MCF 10A (cell line): ENCODE measurements around the gene FLRT3. TPM values are rescaled to one million over a fixed set of nuclear protein-coding genes. Genes with fewer than 3 reads are reported as not detected.

Experiments
- BruUV-seq: library from RNA; stranded (reverse); fragments of 400-500 nt; replicated peaks from 2 replicates; lab custom pipeline; 2021; lab: Mats Ljungman, UMichigan
- CTCF ChIA-PET: fragments of 300-600 bp; sonication (Branson Sonifier 250); formaldehyde crosslinking; extraction: SDS; loops from one replicate; lab custom pipeline; 2021; ENCODE audit warnings: antibody characterized with exemption, inconsistent platforms; lab: Yijun Ruan, JAX
- POLR2A ChIA-PET: fragments of 300-600, 350-650 bp; sonication (Branson Sonifier 250); formaldehyde crosslinking; extraction: SDS; loops from one replicate; lab custom pipeline; 2020; ENCODE audit warnings: antibody characterized with exemption, inconsistent platforms; lab: Yijun Ruan, JAX
- DNase-seq: peaks from one replicate; pipeline ENCODE4 v3.0.0-alpha.2; 2018; ENCODE audit not compliant: unreplicated experiment
- H3K27ac Mint-ChIP-seq: one replicate; pipeline ENCODE4 v1.8.0; 2022; ENCODE audit warnings: mild to moderate bottlenecking, low read depth, mixed read lengths; ENCODE audit not compliant: unreplicated experiment
- H3K27me3 Mint-ChIP-seq: one replicate; pipeline ENCODE4 v1.8.0; 2022; ENCODE audit warnings: mixed read lengths; ENCODE audit not compliant: insufficient read depth, unreplicated experiment
- H3K36me3 Mint-ChIP-seq: one replicate; pipeline ENCODE4 v1.8.0; 2022; ENCODE audit warnings: mild to moderate bottlenecking, moderate library complexity, mixed read lengths; ENCODE audit not compliant: insufficient read depth, unreplicated experiment
- H3K4me1 Mint-ChIP-seq: one replicate; pipeline ENCODE4 v1.8.0; 2022; ENCODE audit warnings: mixed read lengths; ENCODE audit not compliant: insufficient read depth, unreplicated experiment
- H3K4me3 Mint-ChIP-seq: one replicate; pipeline ENCODE4 v1.8.0; 2022; ENCODE audit warnings: mild to moderate bottlenecking, moderate library complexity, mixed read lengths; ENCODE audit not compliant: unreplicated experiment
- H3K9me3 Mint-ChIP-seq: one replicate; pipeline ENCODE4 v1.8.0; 2022; ENCODE audit warnings: mixed read lengths; ENCODE audit not compliant: unreplicated experiment
- intact Hi-C: fragments of 100-400 bp; cut with micrococcal nuclease; formaldehyde crosslinking; loops from 2 replicates; pipeline ENCODE4 v1.14.1; 2022
- total RNA-seq: library from RNA; stranded (reverse); gene quantifications from 2 replicates; pipeline ENCODE4 v1.2.3, GENCODE V29; 2022
- TF ChIP-seq, protein P1 (sequence below): fragments of 200-600 bp; IDR thresholded peaks from one replicate; pipeline ENCODE4 v1.8.0; 2022; ENCODE audit warnings: antibody characterized with exemption, mild to moderate bottlenecking; ENCODE audit not compliant: unreplicated experiment

Gene FLRT3
- total RNA-seq, 1 experiment from 2014 or later, result 13.3 TPM

DNA sequence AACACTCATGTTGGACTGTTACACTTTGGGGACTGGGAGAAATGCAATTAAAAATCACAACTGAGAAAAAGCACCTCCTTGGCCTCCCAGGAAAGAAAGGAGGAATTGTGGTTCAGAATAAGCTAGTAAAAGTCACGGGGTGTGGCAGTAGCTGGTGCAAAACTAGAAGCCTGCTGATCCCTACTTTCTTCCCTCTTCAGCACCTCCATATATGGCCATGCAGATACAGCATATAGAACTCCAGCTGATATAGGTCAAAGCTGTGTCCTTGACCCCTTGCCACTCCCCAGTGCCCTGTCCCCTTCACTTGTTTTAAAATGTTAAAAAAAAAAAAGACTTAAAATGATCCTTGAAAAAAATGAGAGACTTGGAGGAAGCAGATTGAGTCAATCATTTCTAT, 5.5 kb upstream of the FLRT3 start:
- Mint-ChIP-seq H3K27ac (no peak overlapping the region), H3K4me1 (no peaks in the 10 kb centered on the region), H3K27me3 (no peaks in the 10 kb centered on the region), H3K36me3 (no peaks in the 10 kb centered on the region), H3K4me3 (no peak overlapping the region), H3K9me3 (no peaks in the 10 kb centered on the region)
- ChIA-PET CTCF (interaction anchor here (0.6 to 0.8 kb wide), 4 partner anchors 471 to 1415 kb away, joined by 3 to 7 read pairs (median 4); no protein-coding TSS in a partner anchor), POLR2A (interaction anchor here (0.5 to 0.6 kb wide), 2 partner anchors 253 to 1181 kb away, joined by 3 read pairs; no protein-coding TSS in a partner anchor)
- TF ChIP-seq, protein P1, sequence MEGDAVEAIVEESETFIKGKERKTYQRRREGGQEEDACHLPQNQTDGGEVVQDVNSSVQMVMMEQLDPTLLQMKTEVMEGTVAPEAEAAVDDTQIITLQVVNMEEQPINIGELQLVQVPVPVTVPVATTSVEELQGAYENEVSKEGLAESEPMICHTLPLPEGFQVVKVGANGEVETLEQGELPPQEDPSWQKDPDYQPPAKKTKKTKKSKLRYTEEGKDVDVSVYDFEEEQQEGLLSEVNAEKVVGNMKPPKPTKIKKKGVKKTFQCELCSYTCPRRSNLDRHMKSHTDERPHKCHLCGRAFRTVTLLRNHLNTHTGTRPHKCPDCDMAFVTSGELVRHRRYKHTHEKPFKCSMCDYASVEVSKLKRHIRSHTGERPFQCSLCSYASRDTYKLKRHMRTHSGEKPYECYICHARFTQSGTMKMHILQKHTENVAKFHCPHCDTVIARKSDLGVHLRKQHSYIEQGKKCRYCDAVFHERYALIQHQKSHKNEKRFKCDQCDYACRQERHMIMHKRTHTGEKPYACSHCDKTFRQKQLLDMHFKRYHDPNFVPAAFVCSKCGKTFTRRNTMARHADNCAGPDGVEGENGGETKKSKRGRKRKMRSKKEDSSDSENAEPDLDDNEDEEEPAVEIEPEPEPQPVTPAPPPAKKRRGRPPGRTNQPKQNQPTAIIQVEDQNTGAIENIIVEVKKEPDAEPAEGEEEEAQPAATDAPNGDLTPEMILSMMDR, result no peak
- DNase-seq, result no peak
- intact Hi-C loops, result no loop called here
- no TSS peak for BruUV-seq

DNA sequence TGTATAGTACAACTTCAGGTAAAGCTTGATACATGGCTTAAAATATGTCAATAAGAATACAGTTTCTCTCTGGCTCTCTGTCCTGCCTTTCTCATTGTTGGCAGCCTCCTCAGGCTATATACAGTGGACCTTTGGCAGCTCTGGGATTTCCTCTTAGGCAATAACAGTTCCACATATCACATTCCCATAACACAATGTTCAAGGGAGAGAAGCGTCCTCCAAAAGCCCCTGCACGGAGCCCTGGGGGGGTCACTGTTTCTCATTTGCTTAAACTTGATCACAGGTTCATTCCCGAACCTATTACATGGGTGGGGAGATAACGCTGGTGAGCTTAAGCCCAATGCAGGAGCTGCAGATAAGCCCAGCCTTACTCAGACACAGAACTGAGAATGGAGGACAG, 4.4 kb upstream of the FLRT3 start:
- no peak for DNase-seq
- TF ChIP-seq, protein P1, result no peak
- H3K27me3 Mint-ChIP-seq, result no peaks in the 10 kb centered on the region
- no TSS peak for BruUV-seq
- POLR2A ChIA-PET, result interaction anchor here (0.6 kb wide), 1 partner anchor 1461 kb away, joined by 3 read pairs; no protein-coding TSS in a partner anchor
- CTCF ChIA-PET, result interaction anchor here (0.5 to 1.0 kb wide), 5 partner anchors 96 to 1975 kb away, joined by 3 to 5 read pairs (median 3); no protein-coding TSS in a partner anchor
- no peaks in the 10 kb centered on the region for H3K36me3 Mint-ChIP-seq
- no peak overlapping the region for H3K4me3 Mint-ChIP-seq
- H3K27ac Mint-ChIP-seq, result no peak overlapping the region
- no peaks in the 10 kb centered on the region for H3K9me3 Mint-ChIP-seq
- H3K4me1 Mint-ChIP-seq, result no peaks in the 10 kb centered on the region
- intact Hi-C loops, result no loop called here

DNA sequence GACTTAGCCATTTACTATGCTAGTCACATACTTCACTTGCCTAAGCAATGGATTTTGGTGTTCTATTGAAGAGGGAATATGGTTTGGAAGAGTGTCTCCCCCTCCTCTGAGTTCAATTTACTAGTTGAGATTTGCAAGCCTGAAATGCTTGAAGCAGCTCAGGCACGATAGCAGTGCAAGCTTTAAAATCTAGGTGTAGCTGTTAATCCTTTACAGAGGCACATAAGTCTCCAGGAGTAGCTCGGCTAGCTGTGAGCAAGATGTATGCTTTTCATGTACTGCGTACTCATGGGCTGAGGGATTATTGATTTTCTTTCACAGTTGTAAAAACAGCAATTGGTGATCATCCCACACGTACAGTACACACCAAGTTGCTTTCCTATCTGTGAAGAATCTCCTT, 726 bp downstream of the FLRT3 start:
- peaks cover 2% of the 10 kb centered on the region for H3K4me1 Mint-ChIP-seq
- H3K4me3 Mint-ChIP-seq, result peak overlapping the region; percentile 74
- peaks cover 3% of the 10 kb centered on the region for H3K36me3 Mint-ChIP-seq
- POLR2A ChIA-PET, result interaction anchor here (0.6 to 5.7 kb wide), 42 partner anchors 9 to 1594 kb away, joined by 3 to 93 read pairs (median 6); no protein-coding TSS in a partner anchor
- intact Hi-C loops, result loop anchor here (1.0 to 10.0 kb wide), 11 partner anchors 141 to 1594 kb away; no protein-coding TSS in a partner anchor
- no peaks in the 10 kb centered on the region for H3K9me3 Mint-ChIP-seq
- peak; percentile 54 for DNase-seq
- H3K27ac Mint-ChIP-seq, result peak overlapping the region; percentile 84
- H3K27me3 Mint-ChIP-seq, result no peaks in the 10 kb centered on the region
- CTCF ChIA-PET, result interaction anchor here (0.5 to 2.9 kb wide), 53 partner anchors 10 to 1596 kb away, joined by 3 to 20 read pairs (median 4); no protein-coding TSS in a partner anchor
- no TSS peak for BruUV-seq
- TF ChIP-seq, protein P1, result peak; percentile 16

DNA sequence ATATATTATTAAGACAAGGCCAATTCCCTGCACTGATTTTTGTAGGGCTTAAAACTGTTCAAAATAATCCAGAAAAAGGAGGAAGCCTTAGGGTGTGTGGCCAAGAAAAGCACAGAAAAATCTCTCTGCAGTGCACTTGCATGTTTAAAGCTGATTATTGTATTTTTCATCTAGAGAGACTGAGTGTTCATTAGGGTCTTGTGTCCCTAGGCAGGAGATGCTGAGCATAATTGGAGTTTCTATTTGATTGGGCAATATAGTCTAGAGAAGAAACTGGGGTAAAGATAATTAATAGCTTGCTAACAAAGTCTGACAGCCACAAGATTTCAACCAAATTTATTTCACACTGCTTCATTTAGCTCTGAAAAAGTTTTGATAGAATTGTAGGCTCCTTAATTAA, 2.4 kb downstream of the FLRT3 start:
- Mint-ChIP-seq H3K4me3 (peak overlapping the region; percentile 74), H3K27me3 (no peaks in the 10 kb centered on the region), H3K4me1 (peaks cover 13% of the 10 kb centered on the region), H3K27ac (peak overlapping the region; percentile 84), H3K9me3 (no peaks in the 10 kb centered on the region), H3K36me3 (peaks cover 8% of the 10 kb centered on the region)
- TF ChIP-seq, protein P1, result no peak
- peak; percentile 16 for DNase-seq
- CTCF ChIA-PET, result interaction anchor here (0.6 to 2.4 kb wide), 19 partner anchors 11 to 1147 kb away, joined by 3 to 21 read pairs (median 4); no protein-coding TSS in a partner anchor
- TSS peak; percentile 58 for BruUV-seq
- intact Hi-C loops, result loop anchor here (2.0 to 10.0 kb wide), 5 partner anchors 46 to 1152 kb away; no protein-coding TSS in a partner anchor
- POLR2A ChIA-PET, result interaction anchor here (0.7 to 5.7 kb wide), 28 partner anchors 10 to 1900 kb away, joined by 3 to 93 read pairs (median 5); no protein-coding TSS in a partner anchor
